Limb (tissue), 2 donors: ENCODE data around the gene TRAPPC12.
"Not testable (repeated sequence)": the region's sequence is repeated elsewhere in the genome, so short reads cannot be mapped to it uniquely, and the experiment has no call there.

Source experiments
- DNase-seq, 2 donors: peaks; one replicate each; pipeline ENCODE4 v3.0.0-alpha.2; 2016; ENCODE audit errors: extremely low spot score in 2 of 2

Gene TRAPPC12

DNA sequence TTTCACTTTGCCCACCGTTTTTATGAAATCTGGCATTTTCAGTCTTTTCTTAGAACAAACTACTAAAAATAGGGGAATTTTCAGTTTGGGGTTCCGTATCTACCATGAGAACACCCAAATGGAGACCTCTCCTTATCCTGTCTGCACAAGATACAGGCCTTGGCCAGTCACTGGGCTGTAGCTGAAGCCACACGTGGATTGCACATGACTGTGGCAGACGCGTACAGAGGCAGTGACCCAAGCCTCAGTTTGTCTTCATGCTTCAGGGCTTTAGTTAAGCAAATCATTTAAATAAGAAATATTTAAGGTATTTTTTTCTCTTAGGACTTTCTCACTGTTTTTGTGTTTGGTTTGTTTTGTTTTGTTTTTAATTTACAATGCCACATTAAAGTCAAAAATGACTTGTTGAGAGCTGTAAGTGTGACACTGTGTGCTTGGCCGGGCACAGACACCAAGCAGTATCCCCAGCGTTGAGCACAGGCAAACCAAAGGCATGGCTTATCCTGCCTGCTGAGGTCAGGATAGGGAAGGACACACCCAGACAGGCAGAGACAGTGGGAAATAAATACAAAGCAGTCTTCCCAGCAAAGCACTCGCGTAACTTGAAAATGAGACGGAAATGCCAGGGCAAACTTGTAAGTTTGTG is 53.3 kb downstream of the TRAPPC12 start:
- no peak for DNase-seq

DNA sequence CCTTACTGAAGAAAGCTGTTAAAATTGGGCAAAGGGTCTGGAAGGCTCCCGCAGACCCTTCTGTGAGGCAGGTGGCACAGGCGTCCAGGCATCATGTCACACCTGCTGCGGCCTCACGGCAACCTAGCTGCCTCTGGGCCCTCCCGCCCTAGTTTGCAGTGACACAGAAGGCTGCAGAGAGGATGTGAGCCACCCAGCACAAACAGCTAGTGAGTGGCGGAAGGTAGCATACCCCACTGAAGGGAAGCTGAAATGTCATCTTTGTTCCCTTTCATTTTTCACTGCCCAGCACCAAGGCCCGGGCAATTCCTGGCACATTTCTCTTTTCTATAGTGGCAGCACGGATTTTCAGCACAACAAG is 53.8 kb downstream of the TRAPPC12 start:
- DNase-seq, result no peak

DNA sequence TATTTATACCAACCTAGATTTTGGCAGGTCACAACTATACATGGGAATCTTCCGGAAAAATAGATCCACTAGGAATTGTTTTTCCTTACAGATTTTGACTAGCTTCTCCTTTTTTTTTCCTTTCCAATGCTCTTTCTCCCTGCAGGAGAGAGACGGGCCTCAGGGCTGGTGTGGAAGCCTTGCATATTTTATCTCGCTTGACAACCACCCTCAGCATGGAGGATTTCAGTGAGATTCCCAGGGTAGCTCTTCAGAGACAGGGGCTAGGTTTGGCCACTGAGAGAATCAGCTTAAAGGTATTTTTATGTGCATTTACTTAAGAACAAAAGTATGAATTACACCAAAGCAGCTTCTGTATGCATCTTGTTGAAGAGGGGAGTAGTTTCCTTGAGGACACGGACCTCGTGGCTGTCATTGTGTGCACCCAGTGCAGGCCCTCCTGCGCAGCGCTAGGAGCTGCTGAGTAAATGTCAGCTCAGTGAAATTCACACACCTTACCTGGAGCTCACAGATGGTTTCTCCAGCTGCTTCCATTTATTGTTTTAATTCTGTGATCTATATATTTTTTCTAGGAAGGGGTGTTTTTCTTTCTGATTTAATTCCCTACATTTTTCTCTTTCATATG is 54.4 kb downstream of the TRAPPC12 start:
- no peak for DNase-seq

DNA sequence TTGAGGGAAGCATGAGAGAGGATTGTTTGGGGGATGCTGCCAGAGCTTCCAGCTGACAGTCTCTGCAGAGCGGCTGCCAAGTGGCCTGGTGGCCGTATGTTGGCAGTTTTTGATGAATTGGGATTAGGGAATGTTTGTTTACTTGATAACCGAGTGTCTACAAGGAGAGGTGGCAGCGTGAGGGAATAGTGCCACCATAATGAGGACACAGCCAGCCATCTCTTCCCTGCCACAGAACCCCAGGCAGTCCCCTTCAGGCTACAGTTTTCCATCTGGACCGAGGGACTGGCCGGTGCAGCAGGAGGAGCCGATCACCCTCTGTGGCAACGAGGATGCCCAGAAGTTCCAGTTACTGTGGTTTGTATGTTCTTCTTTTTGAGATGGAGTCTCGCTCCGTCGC is 55.2 kb downstream of the TRAPPC12 start:
- DNase-seq, result no peak

DNA sequence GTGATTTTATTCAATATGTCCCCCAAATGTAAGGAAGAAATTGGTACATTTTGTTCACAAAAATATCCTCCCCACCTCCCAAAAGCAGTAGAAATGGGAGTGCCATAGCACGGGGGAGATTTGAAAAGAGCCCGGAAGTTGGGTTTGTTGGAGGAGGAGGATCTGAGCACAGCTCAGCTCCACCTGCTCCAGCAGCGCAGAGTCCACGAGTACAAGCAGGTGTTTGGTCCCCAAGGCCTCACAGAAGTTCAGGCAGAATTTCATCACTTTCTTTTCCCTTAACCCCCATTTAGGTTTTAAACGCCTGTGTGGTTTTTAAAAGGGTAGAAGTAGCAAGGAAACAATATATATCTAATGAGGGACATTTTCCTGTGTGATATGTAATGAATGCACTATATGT is 56.0 kb downstream of the TRAPPC12 start:
- no peak for DNase-seq

DNA sequence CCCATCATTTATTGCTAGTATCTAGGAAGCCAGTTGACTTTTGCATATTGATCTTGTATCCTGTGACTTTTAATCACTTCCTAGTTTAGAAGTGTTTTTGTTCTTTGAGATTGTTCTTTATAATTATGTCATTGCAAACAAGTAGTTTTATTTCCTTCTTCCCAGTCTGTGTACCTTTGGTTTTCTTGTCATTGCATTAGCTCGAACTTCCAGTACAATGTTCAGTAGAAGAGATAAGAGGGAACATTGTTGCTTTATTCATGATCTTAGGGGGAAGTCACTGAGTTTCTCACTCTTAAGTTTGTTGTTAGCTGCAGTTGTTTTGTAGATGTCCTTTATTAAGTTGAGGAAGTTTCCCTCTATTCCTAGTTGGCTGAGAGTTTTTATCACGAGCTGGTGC is 61.0 kb downstream of the TRAPPC12 start:
- DNase-seq, result no peak

DNA sequence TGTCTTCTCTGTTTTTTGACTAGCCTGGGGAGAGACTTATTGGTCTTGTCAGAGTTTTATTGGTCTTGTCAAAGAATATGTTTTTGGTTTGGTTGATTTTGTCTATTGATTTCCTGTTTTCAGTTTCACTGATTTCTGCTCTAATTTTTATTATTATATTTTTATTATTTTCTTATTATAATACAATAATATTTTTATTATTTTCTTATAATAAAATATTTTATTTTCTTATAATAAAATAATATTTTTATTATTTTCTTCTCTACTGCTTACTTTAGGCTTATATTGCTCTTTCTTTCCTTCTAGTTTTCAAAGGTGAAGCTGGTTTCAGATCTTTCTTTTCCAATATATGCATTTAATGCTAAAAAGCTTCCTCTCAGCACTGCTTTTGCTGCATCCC is 62.0 kb downstream of the TRAPPC12 start:
- no peak for DNase-seq

DNA sequence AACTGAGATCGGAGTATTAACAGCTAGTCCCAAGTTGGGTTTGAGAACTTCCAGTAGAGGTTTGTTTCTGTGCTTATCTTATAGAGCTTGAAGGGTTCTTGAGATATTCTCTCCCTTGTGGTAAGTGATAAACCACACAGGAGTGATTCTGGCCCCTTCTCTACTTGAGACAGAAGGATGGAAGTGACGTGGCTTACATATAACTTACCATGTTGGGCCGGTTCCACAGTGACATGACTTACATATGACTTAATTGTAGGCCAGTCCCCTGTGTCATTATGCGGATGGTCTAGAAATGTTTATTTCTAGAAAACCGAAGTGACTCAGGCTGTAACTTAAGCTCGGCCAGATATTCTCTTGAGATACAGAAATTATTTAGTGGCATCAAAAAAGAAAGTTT is 62.7 kb downstream of the TRAPPC12 start:
- DNase-seq, result no peak

DNA sequence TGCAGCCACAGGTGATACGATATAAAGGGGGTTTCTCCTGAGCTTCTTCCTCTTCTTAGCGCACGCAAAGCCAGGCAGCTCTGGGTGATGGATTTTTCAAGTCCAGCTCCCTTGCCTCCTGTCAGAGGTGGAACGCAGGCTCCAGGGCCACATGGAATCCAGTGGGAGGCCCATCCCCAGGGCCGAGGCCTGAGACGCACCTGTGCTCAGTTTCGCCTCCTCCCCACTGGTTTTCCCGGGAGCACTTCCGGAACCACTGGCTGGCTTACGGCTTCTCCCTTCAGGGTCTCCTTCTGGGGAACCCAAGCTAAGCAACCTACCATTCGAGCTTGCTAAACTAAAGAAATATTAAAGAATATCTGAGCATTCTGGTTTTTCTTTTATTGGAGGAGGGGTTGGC is 63.6 kb downstream of the TRAPPC12 start:
- DNase-seq, result no peak

DNA sequence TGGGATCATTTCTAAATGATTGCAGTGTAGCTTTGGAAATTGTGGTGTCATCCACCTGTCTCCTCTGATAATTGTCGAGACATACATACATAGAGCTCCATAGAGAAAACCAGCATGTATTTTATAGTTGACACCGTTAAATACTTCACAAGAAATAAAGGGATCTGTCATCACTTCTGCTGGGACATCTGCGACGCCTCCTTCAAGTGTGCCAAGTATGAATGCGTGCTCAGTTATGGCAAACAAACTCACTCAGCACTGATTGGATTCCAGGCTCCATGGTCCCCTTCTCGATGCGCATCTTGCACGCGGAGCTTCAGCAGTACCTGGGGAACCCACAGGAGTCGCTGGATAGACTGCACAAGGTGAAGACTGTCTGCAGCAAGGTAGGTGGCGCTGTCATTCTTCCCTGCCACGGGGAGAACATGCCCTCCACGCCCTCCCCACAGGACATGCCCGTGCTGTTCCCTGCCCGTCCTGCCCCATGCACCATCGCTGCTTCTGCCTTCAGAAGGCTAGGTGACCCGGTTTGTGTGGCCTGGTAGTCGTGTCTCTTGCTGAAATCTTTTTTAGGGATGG is 64.1 kb downstream of the TRAPPC12 start:
- DNase-seq, result no peak

DNA sequence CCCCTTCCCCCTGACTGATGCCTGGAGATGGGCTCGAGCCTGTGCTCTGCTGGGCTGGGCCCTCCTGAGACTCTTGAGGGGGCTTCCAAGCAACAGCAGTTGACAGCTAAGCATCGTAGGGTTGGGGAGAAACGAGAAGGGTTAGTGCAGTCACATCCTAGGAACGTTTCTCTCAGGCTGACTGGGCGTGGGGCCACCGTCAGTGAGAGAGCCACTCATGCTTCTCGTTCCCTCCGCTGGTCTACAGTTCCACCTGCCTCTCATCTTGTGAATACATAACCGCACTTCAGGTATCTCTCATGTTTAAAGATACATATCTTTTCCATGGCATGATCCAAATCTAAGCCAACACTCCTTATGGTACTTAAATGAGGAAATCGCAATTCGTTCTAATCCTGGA is 66.4 kb downstream of the TRAPPC12 start:
- no peak for DNase-seq

DNA sequence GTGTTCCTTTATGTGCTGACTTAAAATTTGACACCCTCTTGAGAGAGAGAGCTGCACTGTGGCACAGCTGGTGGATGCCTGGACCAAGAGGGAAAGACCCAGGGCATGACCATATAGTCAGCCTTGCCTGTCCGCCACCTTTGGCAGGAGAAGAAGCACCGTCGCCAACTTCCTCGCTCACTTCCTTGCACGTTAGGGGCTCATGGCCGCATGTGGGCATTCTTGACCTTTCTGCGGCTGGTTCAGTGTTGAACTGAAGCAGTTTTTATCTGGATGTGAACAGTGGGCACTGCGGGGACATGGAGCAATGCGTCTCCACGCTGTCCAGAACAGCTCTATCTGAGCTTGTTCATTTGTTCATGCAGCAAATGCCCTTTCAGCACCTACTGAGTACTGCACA is 66.9 kb downstream of the TRAPPC12 start:
- no peak for DNase-seq

DNA sequence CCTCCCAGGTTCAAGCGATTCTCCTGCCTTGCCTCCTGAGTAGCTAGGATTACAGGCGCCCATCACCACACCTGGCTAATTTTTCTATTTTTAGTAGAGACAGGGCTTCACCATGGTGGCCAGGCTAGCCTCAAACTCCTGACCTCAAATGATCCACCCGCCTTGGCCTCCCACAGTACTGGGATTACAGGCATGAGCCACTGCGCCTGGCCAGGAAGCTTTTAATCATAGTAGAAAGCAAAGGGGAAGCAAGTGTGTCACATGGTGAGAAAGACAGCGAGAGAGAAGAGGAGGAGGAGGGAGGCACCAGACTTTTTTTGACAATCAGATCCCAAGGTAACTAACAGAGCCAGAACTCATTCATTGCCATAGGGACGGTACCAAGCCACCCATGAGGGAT is 67.7 kb downstream of the TRAPPC12 start:
- DNase-seq, result peak in 1 of 2 donors; percentile 17

DNA sequence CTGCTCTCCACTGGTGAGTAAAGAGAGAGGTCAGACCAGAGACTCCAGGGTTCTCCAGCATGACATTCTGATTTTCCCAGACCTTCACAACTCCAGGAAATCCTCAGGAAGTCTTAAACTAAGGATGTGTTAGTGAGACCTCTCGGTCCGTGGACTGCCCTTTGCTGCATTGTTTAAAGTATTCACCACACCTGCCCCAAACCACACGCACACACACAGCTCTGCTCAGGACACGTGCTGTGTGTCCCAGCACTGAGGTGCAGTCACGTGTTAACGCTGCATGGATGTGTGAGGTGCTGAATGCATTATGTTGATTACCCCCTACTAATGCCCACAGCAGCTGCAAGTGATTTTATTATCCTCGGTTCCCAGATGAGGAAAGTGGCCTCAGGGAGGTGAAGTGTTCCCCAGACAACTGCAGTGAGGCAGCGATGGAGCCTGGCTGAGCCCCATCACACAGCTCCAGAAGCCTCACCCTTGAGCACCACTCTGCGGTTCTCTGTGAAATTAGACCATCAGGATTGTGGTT is 68.4 kb downstream of the TRAPPC12 start:
- DNase-seq, result no peak

DNA sequence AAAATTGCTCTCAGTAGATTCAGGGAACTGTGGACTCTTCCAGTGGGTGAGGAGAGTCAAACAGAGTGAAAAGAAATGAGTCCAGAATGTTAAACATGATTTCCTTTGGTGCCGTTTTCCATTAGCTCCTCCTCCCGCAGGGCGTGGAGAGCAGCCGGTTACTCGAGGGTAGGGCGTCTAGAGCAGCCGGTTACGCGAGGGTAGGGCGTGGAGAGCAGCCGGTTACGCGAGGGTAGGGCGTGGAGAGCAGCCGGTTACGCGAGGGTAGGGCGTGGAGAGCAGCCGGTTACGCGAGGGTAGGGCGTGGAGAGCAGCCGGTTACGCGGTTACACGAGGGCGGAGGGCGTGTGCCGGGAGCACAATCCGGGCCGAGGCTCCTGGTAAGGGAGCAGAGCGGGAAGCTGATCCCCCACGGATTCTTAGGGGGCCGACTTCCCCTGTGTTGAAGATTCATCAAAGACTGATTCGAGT is 69.0 kb downstream of the TRAPPC12 start:
- DNase-seq, result not testable (repeated sequence)

DNA sequence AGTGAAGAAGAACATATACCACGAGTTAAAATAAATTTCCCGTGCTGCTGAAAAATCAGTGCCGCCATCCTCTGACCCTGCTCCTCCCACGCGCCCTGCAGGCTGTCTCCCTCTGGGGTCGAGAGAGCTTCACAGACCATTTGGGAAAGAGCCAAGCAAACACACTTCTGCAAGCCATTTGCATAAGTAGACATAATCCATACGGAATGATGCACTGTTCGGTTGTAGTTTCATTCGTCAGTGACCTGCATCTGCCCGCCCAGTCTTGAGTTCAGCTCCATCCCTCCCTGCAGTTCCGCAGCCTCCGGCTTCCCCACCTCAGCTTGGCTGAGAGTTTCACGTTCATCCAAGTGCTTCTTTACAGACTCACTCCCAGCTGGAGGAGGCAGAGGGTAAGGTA is 69.6 kb downstream of the TRAPPC12 start:
- no peak for DNase-seq

DNA sequence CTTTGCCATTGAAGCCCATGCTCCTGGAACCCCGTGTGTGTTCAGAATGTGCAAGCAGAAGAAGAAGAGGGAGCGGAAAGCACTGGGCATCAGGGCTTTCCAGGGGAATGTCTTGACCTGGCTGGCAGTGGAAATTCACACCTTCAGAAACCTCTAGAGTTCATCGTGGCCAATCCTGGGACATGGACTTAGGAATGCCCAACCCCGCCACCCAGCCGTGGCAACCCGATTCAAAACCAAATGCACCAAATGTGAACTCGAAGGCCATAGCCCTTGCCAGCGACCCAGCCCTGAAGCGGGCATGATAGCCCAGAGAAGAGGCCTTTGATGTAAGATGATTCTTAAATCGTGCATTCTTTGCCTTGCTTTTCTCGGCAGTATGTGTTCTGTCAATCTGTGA is 70.4 kb downstream of the TRAPPC12 start:
- no peak for DNase-seq

DNA sequence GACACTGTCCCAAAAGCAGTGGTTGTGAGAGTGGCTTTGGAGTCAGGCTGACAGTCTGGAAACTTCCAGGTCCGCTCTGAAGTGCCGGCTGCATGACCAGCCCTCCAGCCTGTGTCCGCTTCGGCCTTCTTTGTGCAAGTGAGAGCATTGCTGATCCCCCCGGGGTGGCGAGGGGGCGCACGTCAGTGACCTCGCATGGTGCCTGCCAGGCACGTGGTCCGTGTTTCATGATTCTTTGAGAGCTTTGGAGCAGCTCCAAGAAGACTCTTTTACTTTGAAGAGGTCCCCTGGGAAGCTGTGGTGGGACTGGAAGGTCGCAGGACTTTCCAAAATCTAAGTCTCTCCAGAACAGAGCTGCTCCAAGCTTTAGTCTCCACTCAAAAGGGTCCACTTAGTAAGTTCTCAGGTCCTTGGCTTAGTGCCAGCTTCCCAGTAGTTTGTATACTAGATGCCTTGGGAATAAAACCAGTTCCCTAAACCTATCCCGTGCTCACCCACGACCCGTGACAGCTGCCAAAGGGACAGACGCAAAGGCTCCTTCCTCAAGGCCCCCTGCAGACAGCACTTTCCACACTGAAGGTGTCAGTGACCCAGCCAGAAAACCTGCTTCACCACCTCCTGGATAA is 71.0 kb downstream of the TRAPPC12 start:
- DNase-seq, result no peak

DNA sequence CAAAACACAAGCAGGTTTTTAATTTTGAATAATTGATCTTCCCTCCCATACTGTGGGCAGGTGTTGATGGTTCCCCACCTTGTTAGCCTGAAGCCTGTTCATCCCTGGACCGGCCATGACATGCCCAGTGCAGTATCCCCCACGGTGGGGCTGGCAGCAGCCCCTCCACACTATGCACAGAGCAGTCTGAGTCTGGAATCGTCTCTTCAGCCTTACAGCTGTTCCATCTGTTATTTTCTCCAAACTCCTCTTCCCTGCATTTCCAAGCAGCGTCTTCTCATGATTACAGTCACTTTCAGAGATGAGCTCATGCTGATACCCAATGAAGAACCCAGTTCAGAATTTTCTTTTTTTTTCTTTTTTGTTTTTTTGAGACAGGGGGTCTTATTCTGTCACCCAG is 71.7 kb downstream of the TRAPPC12 start:
- no peak for DNase-seq

DNA sequence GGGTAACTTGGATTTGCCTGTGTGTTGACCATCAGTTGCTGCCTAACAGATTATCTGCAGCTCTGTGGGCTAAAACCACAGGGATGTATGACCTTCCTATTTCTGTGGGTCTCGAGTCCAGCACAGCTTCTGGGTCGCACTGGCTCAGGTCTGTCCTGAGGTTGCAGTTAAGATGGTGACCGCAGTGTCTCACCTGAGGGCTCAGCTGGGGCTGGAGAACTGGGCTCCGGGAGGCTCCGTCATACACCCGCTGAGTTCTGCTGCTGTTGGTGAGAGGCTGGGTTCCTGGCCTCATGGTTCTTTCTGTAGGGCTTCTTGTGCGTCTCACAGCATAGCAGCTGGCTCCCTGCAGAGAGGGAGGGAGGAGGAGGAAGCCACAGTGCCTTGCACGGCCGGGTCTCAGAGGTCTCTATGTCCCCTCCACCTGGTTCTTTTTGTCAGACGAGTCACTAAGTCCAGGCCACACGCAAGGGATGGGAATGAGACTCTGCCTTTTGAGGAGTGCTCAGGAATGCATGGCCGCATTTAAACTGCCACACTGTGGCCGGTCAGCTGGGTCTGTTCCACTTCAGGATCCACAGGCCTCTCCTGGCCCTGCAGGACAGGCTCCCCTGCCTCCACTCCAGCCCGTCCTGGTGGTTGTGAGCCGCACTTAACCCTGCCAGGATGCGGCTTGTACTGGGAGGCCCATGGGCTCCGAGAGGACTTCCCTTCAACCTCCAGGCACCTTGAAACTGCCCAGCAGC is 72.6 kb downstream of the TRAPPC12 start:
- no peak for DNase-seq

DNA sequence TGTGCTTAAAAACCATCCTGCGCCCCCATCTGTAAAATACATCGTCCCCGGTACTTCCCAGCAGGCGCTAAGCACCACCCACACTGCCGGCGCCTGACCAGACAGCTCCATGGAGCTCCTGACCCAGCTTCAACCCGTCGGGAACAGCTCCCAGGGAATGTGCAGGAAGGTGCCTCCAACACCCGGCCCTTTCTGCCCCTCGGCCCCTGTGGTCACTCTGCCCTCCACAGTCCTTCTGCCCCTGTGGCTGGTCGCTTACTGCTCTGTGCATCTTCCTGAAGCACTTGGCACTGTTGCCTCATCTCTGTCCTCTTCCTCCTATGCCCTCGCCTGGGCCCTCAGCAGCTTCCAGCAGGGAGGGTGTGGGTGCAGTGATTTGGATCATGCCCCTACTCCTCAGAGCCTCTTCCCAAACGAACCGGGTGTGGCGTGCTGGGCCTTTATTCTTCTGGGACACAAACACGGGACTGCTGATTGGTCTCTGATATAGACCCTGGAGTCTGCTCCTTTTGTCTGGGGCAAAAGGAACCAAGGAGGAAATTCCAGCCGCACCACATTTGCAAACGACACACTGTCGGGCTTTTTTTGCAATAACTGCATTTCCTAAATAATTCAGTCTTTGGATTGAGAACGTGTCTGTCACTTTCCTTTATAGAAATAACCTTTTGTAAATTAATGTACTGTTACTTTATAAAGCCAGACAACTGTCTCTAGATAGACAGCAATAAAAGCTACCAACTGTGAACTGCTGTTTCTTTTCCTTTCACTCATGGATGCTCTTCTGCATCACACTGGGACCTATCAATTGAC is 73.9 kb downstream of the TRAPPC12 start:
- no peak for DNase-seq
